Activated T-helper 17 cell treated with anti-CD3 and anti-CD28 coated beads, Interleukin-2, amount 50 U/mL, for 72 hours (primary cell): Measurements from ENCODE around the gene TMC6. TPM values are rescaled to one million over a fixed set of nuclear protein-coding genes. Genes with fewer than 3 reads are reported as not detected.
A peak's percentile ranks its signal among the peaks of the same experiment; 100 is the strongest.

Experiments used
- ATAC-seq: fragments of 150-1000 bp; cut with Tn5 transposase; replicated peaks from 2 replicates; pipeline ENCODE4 v1.10.0; 2021; ENCODE audit warnings: mild to moderate bottlenecking, moderate library complexity
- H3K27ac Mint-ChIP-seq: one replicate; pipeline ENCODE4 v1.8.0; 2022; ENCODE audit warnings: mixed read lengths
- H3K27me3 Mint-ChIP-seq: one replicate; pipeline ENCODE4 v1.8.0; 2022; ENCODE audit warnings: mixed read lengths
- H3K36me3 Mint-ChIP-seq: one replicate; pipeline ENCODE4 v1.8.0; 2022; ENCODE audit warnings: low read depth, mild to moderate bottlenecking, mixed read lengths
- H3K4me1 Mint-ChIP-seq: one replicate; pipeline ENCODE4 v1.8.0; 2022; ENCODE audit warnings: mixed read lengths
- H3K4me3 Mint-ChIP-seq: one replicate; pipeline ENCODE4 v1.8.0; 2022; ENCODE audit warnings: mild to moderate bottlenecking, mixed read lengths
- H3K9me3 Mint-ChIP-seq: one replicate; pipeline ENCODE4 v1.8.0; 2022; ENCODE audit warnings: mixed read lengths
- total RNA-seq, 2 donors: library from RNA; stranded (reverse); gene quantifications; one replicate each; pipeline ENCODE4 v1.2.3, GENCODE V29; 2022

TMC6 gene
- total RNA-seq, 2 donors from 2014 or later: 165 to 351 TPM

DNA sequence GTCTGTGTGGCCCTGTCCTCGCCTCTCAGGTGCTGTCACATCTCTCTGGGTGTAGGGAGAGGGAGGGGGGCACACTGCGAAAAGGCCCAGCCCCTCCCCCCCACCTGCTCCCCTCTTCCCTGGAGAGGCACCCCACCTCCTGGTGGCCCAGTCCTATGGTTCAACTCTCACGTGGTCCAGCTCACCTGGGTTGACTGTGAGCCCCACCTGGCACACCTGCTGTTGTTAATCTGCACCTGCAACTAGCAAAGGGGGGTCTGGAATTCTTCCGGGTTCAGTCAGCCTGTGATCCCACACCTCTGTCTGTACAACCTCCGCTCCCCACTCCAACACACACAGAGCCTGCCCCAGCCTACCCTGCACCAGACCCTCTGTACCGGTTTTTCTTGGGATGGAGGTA lies 37.9 kb upstream of the TMC6 start:
- Mint-ChIP-seq H3K9me3 (no peaks in the 10 kb centered on the region), H3K27me3 (no peaks in the 10 kb centered on the region), H3K27ac (no peak overlapping the region), H3K4me3 (no peak overlapping the region), H3K36me3 (peaks cover 9% of the 10 kb centered on the region), H3K4me1 (peaks cover 2% of the 10 kb centered on the region)
- no peak for ATAC-seq

DNA sequence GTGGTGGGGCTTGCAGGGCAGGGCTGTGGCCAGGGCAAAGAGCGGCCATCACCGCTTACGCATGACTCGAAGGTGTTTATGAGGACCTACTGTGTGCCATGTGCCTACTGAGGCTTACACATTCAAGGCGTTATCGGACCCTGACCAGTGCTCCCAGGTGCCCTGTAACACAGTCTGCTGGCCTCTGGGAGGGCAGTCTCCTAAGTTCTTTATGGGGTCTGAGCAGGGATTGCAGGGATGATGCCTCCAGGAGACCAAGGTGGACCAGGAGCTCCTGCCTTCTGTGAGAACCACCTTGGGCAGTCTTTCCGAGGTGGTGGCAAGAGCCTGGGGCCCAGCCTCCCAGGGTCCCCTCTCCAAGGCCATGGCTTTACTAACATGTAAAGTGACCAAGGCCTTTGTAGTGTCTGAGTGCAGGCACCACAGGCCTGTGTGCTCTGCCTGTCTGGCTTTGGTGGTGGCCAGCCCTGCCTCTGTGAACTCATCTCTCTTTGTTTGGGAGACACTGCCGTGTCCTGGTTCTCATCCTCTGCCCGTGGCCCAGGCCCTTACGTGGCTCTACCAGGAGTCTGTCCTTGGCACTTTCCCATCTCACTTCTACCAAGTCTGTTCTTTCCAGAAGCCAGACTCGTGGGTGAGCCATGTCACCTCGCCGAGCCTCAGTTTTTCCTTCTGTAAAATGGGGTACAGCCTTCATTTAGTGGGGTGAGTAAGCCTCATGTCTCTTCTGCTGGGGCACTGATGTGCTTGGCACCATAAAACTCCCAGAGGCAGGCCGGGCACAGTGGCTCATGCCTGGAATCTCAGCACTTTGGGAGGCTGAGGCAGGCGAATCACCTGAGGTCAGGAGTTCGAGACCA lies 36.4 kb upstream of the TMC6 start:
- H3K4me1 Mint-ChIP-seq: peaks cover 6% of the 10 kb centered on the region
- no peaks in the 10 kb centered on the region for H3K27me3 Mint-ChIP-seq
- peaks cover 3% of the 10 kb centered on the region for H3K36me3 Mint-ChIP-seq
- H3K4me3 Mint-ChIP-seq: no peak overlapping the region
- H3K9me3 Mint-ChIP-seq: no peaks in the 10 kb centered on the region
- H3K27ac Mint-ChIP-seq: no peak overlapping the region
- ATAC-seq: no peak

DNA sequence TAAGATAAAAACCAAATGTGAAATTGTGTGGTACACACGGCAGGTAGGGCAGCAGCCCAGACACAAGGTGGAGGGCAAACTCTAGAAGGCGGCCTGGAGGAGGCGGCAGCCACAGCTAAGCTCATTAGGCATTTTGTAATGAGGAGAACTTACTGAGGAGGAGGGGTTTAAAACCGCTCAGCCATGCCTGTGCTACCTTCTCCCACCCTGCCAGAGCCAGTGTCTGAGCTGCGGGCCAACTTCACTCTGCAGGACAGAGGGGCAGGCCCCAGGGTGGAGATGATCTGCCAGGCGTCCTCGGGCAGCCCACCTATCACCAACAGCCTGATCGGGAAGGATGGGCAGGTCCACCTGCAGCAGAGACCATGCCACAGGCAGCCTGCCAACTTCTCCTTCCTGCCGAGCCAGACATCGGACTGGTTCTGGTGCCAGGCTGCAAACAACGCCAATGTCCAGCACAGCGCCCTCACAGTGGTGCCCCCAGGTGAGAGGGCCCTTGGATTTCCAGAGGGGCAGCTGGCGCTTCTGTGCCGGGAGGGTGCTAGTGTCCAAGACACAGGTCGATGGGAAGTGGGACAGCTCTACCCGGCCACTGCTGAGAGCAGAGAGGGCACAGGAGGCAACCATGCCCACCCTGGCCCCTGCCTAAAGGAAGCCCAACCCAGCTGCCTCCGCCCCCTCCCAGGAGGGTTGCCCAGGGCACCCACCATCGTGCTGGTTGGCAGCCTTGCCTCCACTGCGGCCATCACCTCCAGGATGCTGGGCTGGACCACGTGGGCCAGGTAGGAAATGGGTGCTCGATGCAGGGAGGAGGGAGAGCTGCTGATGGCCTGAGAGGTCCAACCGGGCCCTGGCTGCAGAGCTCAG lies 35.6 kb upstream of the TMC6 start:
- Mint-ChIP-seq H3K9me3 (no peaks in the 10 kb centered on the region), H3K4me1 (peaks cover 12% of the 10 kb centered on the region), H3K27ac (no peak overlapping the region), H3K27me3 (no peaks in the 10 kb centered on the region), H3K36me3 (peaks cover 7% of the 10 kb centered on the region), H3K4me3 (no peak overlapping the region)
- no peak for ATAC-seq

DNA sequence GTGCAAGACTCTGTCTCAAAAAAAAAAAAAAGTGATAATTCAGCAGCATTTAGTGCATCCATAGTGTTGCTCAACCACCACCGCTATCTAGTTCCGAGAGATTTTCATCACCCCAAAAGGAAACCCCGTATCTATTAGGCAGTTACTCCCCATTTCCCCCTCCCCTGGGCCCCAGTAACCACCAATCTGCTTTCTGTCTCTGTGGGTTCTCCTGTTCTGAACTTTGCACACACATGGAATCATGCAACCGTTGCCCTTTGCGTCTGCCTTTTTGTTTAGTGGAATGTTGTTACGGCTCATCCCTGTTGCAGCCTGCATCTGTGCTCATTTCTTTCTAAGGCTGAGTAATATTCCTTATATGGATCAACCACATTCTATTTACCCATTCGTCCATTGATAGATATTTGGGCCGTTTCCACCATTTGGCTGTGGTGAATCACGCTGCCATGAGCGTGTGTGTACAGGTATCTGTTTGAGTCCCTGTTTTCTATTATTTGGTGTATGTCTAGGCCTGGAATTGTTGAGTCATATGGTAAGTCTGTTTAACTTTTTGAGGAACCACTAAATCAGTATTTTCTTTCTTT lies 31.1 kb upstream of the TMC6 start:
- H3K27ac Mint-ChIP-seq: peak overlapping the region; percentile 92
- ATAC-seq: peak; percentile 89
- peak overlapping the region; percentile 60 for H3K4me3 Mint-ChIP-seq

GRCh38 chr17:78154903-78155811 lies 26.6 kb upstream of the TMC6 start:
- H3K4me1 Mint-ChIP-seq: peaks cover 11% of the 10 kb centered on the region
- peak overlapping the region; percentile 63 for H3K27ac Mint-ChIP-seq

More for the DNA sequence above, 31.1 kb upstream of the TMC6 start:
- Mint-ChIP-seq H3K4me1 (peaks cover 12% of the 10 kb centered on the region), H3K9me3 (no peaks in the 10 kb centered on the region), H3K36me3 (peaks cover 7% of the 10 kb centered on the region), H3K27me3 (no peaks in the 10 kb centered on the region)

GRCh38 chr17:78151514-78152008 lies 23.0 kb upstream of the TMC6 start:
- H3K4me3 Mint-ChIP-seq: no peak overlapping the region
- no peaks in the 10 kb centered on the region for H3K9me3 Mint-ChIP-seq
- no peaks in the 10 kb centered on the region for H3K36me3 Mint-ChIP-seq
- H3K4me1 Mint-ChIP-seq: peaks cover 9% of the 10 kb centered on the region
- no peak for ATAC-seq
- H3K27ac Mint-ChIP-seq: no peak overlapping the region
- H3K27me3 Mint-ChIP-seq: no peaks in the 10 kb centered on the region

More at GRCh38 chr17:78154903-78155811, 26.6 kb upstream of the TMC6 start:
- Mint-ChIP-seq H3K4me3 (peak overlapping the region; percentile 19), H3K9me3 (no peaks in the 10 kb centered on the region), H3K36me3 (peaks cover 6% of the 10 kb centered on the region), H3K27me3 (no peaks in the 10 kb centered on the region)
- peak; percentile 66 for ATAC-seq

DNA sequence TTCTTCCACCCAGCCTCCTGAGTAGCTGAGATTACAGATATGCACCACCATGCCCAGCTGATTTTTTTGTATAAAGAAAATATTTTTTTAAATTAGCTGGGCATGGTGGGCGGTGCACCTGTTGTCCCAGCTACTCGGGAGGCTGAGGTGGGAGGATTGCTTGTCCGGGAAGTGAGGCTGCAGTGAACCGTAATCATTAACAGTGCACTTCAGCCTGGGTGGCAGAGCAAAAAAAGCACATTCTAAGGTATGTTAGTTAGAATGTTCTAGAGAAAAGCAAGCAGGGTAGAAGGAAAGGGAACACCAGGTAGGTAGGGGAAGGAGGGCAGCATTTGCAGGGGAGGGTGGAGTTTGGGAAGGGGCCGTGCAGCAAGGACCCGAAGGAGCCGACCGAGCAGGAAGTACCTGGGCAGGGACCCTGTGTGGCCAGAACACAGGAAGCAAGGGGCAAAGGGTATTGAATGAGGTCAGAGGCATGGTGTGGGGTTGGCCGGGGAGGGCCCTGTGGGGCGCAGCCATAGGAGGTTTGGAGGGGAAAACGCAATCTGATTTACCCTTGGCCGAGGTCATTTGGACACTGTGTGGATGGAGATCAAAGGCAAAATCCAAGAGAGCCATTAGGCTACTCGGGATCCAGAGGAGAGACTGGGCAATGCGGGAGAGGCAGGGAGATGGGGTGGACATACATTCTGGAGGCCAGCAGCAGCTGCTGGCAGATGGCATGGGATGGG lies 19.9 kb upstream of the TMC6 start:
- Mint-ChIP-seq H3K27me3 (no peaks in the 10 kb centered on the region), H3K9me3 (no peaks in the 10 kb centered on the region), H3K36me3 (no peaks in the 10 kb centered on the region), H3K4me3 (no peak overlapping the region), H3K27ac (no peak overlapping the region), H3K4me1 (peaks cover 9% of the 10 kb centered on the region)
- no peak for ATAC-seq

DNA sequence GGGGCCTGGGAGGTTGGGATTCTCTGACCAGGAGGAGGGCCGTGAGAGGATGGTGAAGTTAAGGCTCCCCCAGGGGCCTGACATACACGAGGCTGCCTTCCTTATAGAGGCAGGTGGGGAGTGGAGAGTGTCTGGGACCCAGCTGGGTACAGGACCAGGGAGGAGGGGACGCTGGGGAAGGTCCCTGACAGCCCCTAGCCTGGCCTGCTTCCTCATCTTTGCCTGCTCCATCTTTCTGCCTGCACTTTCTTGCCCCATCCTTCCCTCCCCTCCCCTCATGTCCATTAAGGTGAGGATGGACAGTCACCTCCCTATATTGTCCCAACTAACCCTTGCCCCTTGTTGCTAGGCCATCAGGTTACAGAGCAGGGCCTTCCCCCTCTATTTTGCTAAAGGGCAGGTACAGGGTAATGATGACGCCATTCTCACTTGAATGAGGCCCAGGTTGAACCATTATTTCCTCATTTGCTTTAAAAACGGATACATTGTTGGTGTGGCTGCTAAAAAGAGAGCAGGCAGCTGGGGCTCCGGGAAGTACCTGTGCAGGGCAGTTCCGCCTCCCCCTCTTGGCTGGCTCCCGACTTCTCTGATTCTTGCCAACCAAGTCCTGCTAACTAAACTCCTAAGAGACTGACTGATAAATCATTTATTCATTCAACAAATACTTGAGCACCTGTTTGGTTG lies 18.9 kb upstream of the TMC6 start:
- Mint-ChIP-seq H3K27ac (peak overlapping the region; percentile 62), H3K4me1 (peaks cover 9% of the 10 kb centered on the region), H3K27me3 (no peaks in the 10 kb centered on the region), H3K9me3 (no peaks in the 10 kb centered on the region), H3K4me3 (no peak overlapping the region), H3K36me3 (peaks cover 4% of the 10 kb centered on the region)
- peak; percentile 28 for ATAC-seq

DNA sequence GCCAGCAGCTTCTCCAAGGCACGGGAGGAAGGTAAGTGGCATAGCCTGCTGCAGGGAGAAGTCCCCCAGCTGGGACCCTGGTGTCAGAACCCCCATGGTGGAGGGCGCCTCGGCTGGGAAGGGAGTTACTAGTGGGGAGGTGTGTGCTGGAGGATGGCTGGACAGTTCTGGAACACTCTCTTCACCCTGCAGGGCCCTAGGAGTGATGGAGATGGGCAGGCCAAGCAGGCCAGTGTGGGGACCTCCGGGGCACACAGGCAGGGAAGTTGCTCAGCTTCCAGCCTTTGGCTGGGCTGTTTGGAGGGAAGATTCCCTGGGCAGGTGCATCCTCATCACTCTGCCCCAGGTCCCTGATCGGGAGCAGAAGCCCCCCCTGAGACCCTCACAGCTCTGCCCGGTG lies 18.3 kb upstream of the TMC6 start:
- Mint-ChIP-seq H3K36me3 (peaks cover 9% of the 10 kb centered on the region), H3K4me3 (no peak overlapping the region), H3K9me3 (no peaks in the 10 kb centered on the region), H3K4me1 (peaks cover 9% of the 10 kb centered on the region), H3K27ac (peak overlapping the region; percentile 62), H3K27me3 (no peaks in the 10 kb centered on the region)
- ATAC-seq: no peak

DNA sequence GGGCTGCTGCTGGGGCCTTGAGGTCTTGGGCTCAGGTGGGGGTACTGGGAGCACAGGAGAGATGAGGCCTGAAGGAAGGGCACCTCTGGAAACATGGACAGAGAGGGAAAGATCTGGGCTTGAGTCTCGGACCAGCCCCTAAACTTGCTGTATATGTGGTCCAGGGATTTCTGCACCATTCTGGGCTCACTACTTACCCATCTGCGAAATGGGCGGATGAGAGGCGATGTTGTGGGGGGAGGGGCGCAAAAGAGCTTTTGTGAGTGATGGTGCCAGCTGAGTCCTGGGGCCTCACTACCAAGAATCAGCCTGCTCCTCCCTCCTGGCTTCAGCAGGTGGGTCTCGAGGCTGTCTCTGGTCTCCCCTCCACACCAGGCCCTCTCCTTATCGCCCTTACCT lies 17.9 kb upstream of the TMC6 start:
- no peak for ATAC-seq
- peaks cover 9% of the 10 kb centered on the region for H3K4me1 Mint-ChIP-seq
- no peak overlapping the region for H3K4me3 Mint-ChIP-seq

GRCh38 chr17:78144736-78145641 lies 16.4 kb upstream of the TMC6 start:
- peaks cover 25% of the 10 kb centered on the region for H3K36me3 Mint-ChIP-seq
- no peak for ATAC-seq
- H3K4me3 Mint-ChIP-seq: no peak overlapping the region
- H3K27ac Mint-ChIP-seq: peak overlapping the region; percentile 62
- H3K4me1 Mint-ChIP-seq: peaks cover 10% of the 10 kb centered on the region
- H3K27me3 Mint-ChIP-seq: no peaks in the 10 kb centered on the region
- H3K9me3 Mint-ChIP-seq: no peaks in the 10 kb centered on the region

More for the DNA sequence above, 17.9 kb upstream of the TMC6 start:
- Mint-ChIP-seq H3K36me3 (peaks cover 13% of the 10 kb centered on the region), H3K27me3 (no peaks in the 10 kb centered on the region), H3K27ac (peak overlapping the region; percentile 22), H3K9me3 (no peaks in the 10 kb centered on the region)

- Mint-ChIP-seq H3K36me3 (peaks cover 31% of the 10 kb centered on the region), H3K27ac (peak overlapping the region; percentile 62), H3K9me3 (no peaks in the 10 kb centered on the region), H3K27me3 (no peaks in the 10 kb centered on the region), H3K4me3 (no peak overlapping the region), H3K4me1 (peaks cover 12% of the 10 kb centered on the region)
- no peak for ATAC-seq
Measured at GRCh38 chr17:78144147-78144719, 15.7 kb upstream of the TMC6 start.
